ENCODE data around the gene STXBP6. TPM values are rescaled to one million over a fixed set of nuclear protein-coding genes. Genes with fewer than 3 reads are reported as not detected.

STXBP6 gene
- total and polyA plus RNA-seq, 12 donors: 0.06 to 3.7 (median 0.68) TPM

DNA sequence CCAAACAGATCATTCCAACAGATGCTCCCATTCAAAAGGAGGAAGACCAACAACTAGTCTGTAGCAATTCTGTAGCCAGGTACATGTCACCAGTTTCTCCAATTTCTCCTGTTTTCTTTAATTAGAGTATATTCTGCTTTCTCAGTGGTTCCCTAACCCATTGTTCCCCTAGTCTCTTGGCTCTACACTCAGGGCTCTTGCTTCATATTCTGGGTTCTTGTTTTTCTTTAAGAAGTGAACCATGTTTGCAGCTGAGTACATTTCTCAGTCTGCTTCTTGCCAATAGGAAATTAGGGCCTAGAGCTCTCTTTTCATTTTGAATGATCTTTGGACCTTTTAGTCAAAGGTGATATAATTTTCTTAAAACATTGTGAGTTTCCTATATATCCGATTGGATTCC, 29.4 kb upstream of the STXBP6 start:
- intact Hi-C loops (cut with DNase I): no loop called here

DNA sequence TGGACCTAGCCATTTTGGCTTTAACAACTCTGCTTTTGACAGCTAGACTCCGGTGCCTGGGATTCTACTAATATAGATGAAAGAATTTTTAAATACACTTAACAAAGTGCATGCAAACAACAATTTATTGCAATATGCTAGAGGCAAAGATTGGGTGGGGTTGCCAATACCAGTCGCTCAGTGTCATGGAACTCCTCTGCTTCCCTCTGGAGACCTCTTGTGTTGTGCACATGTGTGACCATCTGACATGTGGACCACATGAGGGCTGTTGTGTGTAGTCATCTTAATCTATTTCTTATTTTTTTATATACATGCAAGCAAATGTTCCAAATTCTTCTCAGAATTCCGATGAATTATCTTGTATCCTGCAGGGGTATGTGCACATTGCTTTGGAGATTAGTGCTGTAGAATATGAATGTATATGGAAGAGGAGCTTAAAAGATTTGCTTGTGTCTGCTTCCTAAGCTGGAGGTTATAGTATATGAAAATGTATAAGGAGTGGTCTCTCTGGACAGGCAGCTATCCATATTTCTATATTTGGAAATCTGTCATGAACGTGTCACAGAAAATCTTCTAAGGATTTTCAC, 24.2 kb upstream of the STXBP6 start:
- intact Hi-C loops (cut with DNase I): no loop called here
- H3K27ac ChIP-seq: no peak overlapping the region
- no peaks in the 10 kb centered on the region for H3K4me1 ChIP-seq (replicated peaks in 1 of 2)
- H3K36me3 ChIP-seq (replicated peaks in 1 of 2): no peaks in the 10 kb centered on the region
- no peak overlapping the region for H3K4me3 ChIP-seq
- no peak for DNase-seq
- 78 to 90% (median 82%) methylated on average over 4 of the region's 4 CpGs for WGBS, 4 donors
- H3K27me3 ChIP-seq: no peaks in the 10 kb centered on the region
- no peaks in the 10 kb centered on the region for H3K9me3 ChIP-seq (replicated peaks in 1 of 3)
- TF ChIP-seq, protein P1, sequence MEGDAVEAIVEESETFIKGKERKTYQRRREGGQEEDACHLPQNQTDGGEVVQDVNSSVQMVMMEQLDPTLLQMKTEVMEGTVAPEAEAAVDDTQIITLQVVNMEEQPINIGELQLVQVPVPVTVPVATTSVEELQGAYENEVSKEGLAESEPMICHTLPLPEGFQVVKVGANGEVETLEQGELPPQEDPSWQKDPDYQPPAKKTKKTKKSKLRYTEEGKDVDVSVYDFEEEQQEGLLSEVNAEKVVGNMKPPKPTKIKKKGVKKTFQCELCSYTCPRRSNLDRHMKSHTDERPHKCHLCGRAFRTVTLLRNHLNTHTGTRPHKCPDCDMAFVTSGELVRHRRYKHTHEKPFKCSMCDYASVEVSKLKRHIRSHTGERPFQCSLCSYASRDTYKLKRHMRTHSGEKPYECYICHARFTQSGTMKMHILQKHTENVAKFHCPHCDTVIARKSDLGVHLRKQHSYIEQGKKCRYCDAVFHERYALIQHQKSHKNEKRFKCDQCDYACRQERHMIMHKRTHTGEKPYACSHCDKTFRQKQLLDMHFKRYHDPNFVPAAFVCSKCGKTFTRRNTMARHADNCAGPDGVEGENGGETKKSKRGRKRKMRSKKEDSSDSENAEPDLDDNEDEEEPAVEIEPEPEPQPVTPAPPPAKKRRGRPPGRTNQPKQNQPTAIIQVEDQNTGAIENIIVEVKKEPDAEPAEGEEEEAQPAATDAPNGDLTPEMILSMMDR (IDR thresholded peaks at IDR 0.05): no peak
- TF ChIP-seq POLR2A (IDR thresholded peaks at IDR 0.05): no peak

More for the DNA sequence above, 29.4 kb upstream of the STXBP6 start:
- TF ChIP-seq, protein P1 (IDR thresholded peaks at IDR 0.05): no peak
- no peak for TF ChIP-seq POLR2A (IDR thresholded peaks at IDR 0.05)
- Histone ChIP-seq H3K36me3 (replicated peaks in 1 of 2) (no peaks in the 10 kb centered on the region), H3K4me3 (no peak overlapping the region), H3K27ac (no peak overlapping the region), H3K4me1 (replicated peaks in 1 of 2) (no peaks in the 10 kb centered on the region), H3K27me3 (no peaks in the 10 kb centered on the region), H3K9me3 (replicated peaks in 1 of 3) (no peaks in the 10 kb centered on the region)
- 90 to 100% (median 95%) methylated on average over 1 of the region's 1 CpG for WGBS, 4 donors
- no peak for DNase-seq

DNA sequence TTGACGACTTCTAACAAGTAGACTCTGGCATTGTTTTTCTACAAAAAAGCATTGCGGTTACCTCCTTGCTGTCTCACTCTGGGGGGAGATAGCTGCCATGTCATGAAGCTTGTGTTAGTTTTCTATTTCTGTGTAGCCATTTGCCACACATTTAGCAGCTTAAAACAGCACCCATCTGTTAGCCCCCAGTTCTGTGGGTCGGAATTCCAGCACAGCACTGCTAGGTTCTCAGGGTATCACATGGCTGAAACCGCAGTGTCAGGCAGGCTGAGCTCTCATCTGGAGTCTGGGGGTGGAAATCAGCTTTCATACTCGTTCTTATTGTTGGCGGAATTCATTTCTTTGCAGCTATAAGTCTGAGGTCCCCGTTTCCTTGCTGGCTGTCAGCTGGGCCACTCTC, 19.9 kb upstream of the STXBP6 start:
- DNase-seq: no peak
- intact Hi-C loops (cut with DNase I): no loop called here
- TF ChIP-seq POLR2A (IDR thresholded peaks at IDR 0.05): no peak
- TF ChIP-seq, protein P1 (IDR thresholded peaks at IDR 0.05): no peak
- no peak overlapping the region for H3K27ac ChIP-seq
- H3K27me3 ChIP-seq: no peaks in the 10 kb centered on the region
- no peaks in the 10 kb centered on the region for H3K36me3 ChIP-seq (replicated peaks in 1 of 2)
- WGBS, 4 donors: 82 to 87% (median 85%) methylated on average over 7 of the region's 7 CpGs
- H3K4me1 ChIP-seq (replicated peaks in 1 of 2): no peaks in the 10 kb centered on the region
- H3K4me3 ChIP-seq: no peak overlapping the region
- H3K9me3 ChIP-seq (replicated peaks in 1 of 3): no peaks in the 10 kb centered on the region

DNA sequence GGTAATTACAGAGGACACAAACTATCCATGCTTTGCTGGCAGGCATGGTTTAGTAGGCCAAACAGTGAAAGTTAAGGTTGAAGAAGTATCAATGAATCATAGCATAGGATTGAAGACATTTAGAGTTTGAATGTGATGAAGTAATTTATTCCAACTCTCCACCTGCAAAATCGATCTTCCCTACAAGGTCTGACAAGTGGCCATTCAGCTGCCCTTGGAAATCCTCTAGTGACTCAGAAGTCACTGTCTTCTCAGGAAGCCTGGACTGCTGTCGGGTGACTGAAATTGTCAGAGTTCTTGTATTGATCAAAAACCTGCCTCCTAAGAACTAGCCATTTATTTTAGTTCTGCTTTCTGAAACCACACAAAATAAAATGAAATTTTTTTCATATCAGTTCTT, 17.7 kb upstream of the STXBP6 start:
- intact Hi-C loops (cut with DNase I): no loop called here
- Histone ChIP-seq H3K27me3 (no peaks in the 10 kb centered on the region), H3K36me3 (replicated peaks in 1 of 2) (no peaks in the 10 kb centered on the region), H3K4me3 (no peak overlapping the region), H3K4me1 (replicated peaks in 1 of 2) (no peaks in the 10 kb centered on the region), H3K9me3 (replicated peaks in 1 of 3) (no peaks in the 10 kb centered on the region), H3K27ac (no peak overlapping the region)
- TF ChIP-seq, protein P1 (IDR thresholded peaks at IDR 0.05): no peak
- no peak for TF ChIP-seq POLR2A (IDR thresholded peaks at IDR 0.05)
- 38 to 51% (median 42%) methylated on average over 2 of the region's 2 CpGs for WGBS, 4 donors
- no peak for DNase-seq
